Measurements from ENCODE around the gene PIGM. TPM values are rescaled to one million over a fixed set of nuclear protein-coding genes. Genes with fewer than 3 reads are reported as not detected.

PIGM gene
- total and polyA plus RNA-seq, 5 donors from 2014 or later = 3.6 to 5.5 (median 4.5) TPM

GRCh38 chr1:160075836-160076235 is 44.0 kb upstream of the PIGM start:
- Mint-ChIP-seq H3K27me3 (peaks cover 61% of the 10 kb centered on the region), H3K27ac (no peak overlapping the region), H3K4me1 (peaks cover 0 to 2% (median under 1%) of the 10 kb centered on the region in 4 donors), H3K36me3 (no peaks in the 10 kb centered on the region), H3K4me3 (no peak overlapping the region), H3K9me3 (peaks cover 0 to 4% (median 0%) of the 10 kb centered on the region in 7 donors)
- Histone ChIP-seq H3K27ac (ENCODE audit: insufficient read depth, low read length, poor library complexity, severe bottlenecking) (no peak overlapping the region), H3K4me3 (ENCODE audit: low read depth, low read length) (no peak overlapping the region), H3K27me3 (ENCODE audit: control insufficient read depth, insufficient read depth, low read length) (peaks cover 43% of the 10 kb centered on the region), H3K4me1 (ENCODE audit: control insufficient read depth, insufficient read depth, low read length, poor library complexity, severe bottlenecking) (peaks cover 3% of the 10 kb centered on the region), H3K36me3 (ENCODE audit: control insufficient read depth, insufficient read depth, low read length) (no peaks in the 10 kb centered on the region), H3K9me3 (ENCODE audit: control insufficient read depth in 2 of 2, low read length in 2 of 2) (no peaks in the 10 kb centered on the region)
- no peak for DNase-seq
- ATAC-seq (ENCODE audit: low read depth in 2 of 2) = no peak

- H3K4me3 Mint-ChIP-seq = no peak overlapping the region
- Histone ChIP-seq H3K4me1 (ENCODE audit: control insufficient read depth, insufficient read depth, low read length, poor library complexity, severe bottlenecking) (peaks cover 12% of the 10 kb centered on the region), H3K27me3 (ENCODE audit: control insufficient read depth, insufficient read depth, low read length) (peaks cover 33% of the 10 kb centered on the region), H3K36me3 (ENCODE audit: control insufficient read depth, insufficient read depth, low read length) (no peaks in the 10 kb centered on the region), H3K4me3 (ENCODE audit: low read depth, low read length) (no peak overlapping the region), H3K27ac (ENCODE audit: insufficient read depth, low read length, poor library complexity, severe bottlenecking) (no peak overlapping the region), H3K9me3 (ENCODE audit: control insufficient read depth in 2 of 2, low read length in 2 of 2) (no peaks in the 10 kb centered on the region)
- peaks cover 0 to 4% (median 0%) of the 10 kb centered on the region in 7 donors for H3K9me3 Mint-ChIP-seq
- peaks cover 0 to 9% (median 7%) of the 10 kb centered on the region in 4 donors for H3K4me1 Mint-ChIP-seq
- no peak for DNase-seq
- no peak for ATAC-seq (ENCODE audit: low read depth in 2 of 2)
- no peaks in the 10 kb centered on the region for H3K36me3 Mint-ChIP-seq
- H3K27me3 Mint-ChIP-seq = peaks cover 59% of the 10 kb centered on the region
- H3K27ac Mint-ChIP-seq = no peak overlapping the region
These were observed 43.1 kb upstream of the PIGM start for GRCh38 chr1:160074865-160075264.

GRCh38 chr1:160071289-160071688 is 39.5 kb upstream of the PIGM start:
- peaks cover 0 to 2% (median 0%) of the 10 kb centered on the region in 7 donors for H3K9me3 Mint-ChIP-seq
- H3K27me3 ChIP-seq (ENCODE audit: control insufficient read depth, insufficient read depth, low read length) = peaks cover 19% of the 10 kb centered on the region
- ATAC-seq (ENCODE audit: low read depth in 2 of 2) (no peak), DNase-seq (no peak)
- H3K27me3 Mint-ChIP-seq = peaks cover 60% of the 10 kb centered on the region
- H3K36me3 Mint-ChIP-seq = no peaks in the 10 kb centered on the region
- H3K27ac ChIP-seq (ENCODE audit: insufficient read depth, low read length, poor library complexity, severe bottlenecking) = no peak overlapping the region
- H3K4me1 ChIP-seq (ENCODE audit: control insufficient read depth, insufficient read depth, low read length, poor library complexity, severe bottlenecking) = peaks cover 14% of the 10 kb centered on the region
- H3K36me3 ChIP-seq (ENCODE audit: control insufficient read depth, insufficient read depth, low read length) = no peaks in the 10 kb centered on the region
- no peak overlapping the region for H3K27ac Mint-ChIP-seq
- no peaks in the 10 kb centered on the region for H3K9me3 ChIP-seq (ENCODE audit: control insufficient read depth in 2 of 2, low read length in 2 of 2)
- H3K4me1 Mint-ChIP-seq = peaks cover 0 to 14% (median 7%) of the 10 kb centered on the region in 4 donors
- no peak overlapping the region for H3K4me3 ChIP-seq (ENCODE audit: low read depth, low read length)
- H3K4me3 Mint-ChIP-seq = no peak overlapping the region

- Mint-ChIP-seq H3K27ac (peak overlapping the region in 2 of 3 donors; percentile 43 to 57), H3K9me3 (peaks cover 0 to under 1% (median 0%) of the 10 kb centered on the region in 7 donors), H3K27me3 (peaks cover 62% of the 10 kb centered on the region), H3K36me3 (no peaks in the 10 kb centered on the region), H3K4me1 (peaks cover 0 to 14% (median 7%) of the 10 kb centered on the region in 4 donors), H3K4me3 (peak overlapping the region; percentile 81 to 93 (median 89))
- Histone ChIP-seq H3K4me1 (ENCODE audit: control insufficient read depth, insufficient read depth, low read length, poor library complexity, severe bottlenecking) (peaks cover 14% of the 10 kb centered on the region), H3K4me3 (ENCODE audit: low read depth, low read length) (peak overlapping the region; percentile 42), H3K27me3 (ENCODE audit: control insufficient read depth, insufficient read depth, low read length) (peaks cover 17% of the 10 kb centered on the region), H3K27ac (ENCODE audit: insufficient read depth, low read length, poor library complexity, severe bottlenecking) (no peak overlapping the region), H3K9me3 (ENCODE audit: control insufficient read depth in 2 of 2, low read length in 2 of 2) (no peaks in the 10 kb centered on the region), H3K36me3 (ENCODE audit: control insufficient read depth, insufficient read depth, low read length) (no peaks in the 10 kb centered on the region)
- DNase-seq (peak; percentile 46 to 66 (median 59)), ATAC-seq (ENCODE audit: low read depth in 2 of 2) (peak; percentile 77 to 85)
These were observed 38.7 kb upstream of the PIGM start for GRCh38 chr1:160070243-160071163.

GRCh38 chr1:160069460-160070231 is 37.9 kb upstream of the PIGM start, which contains the start of gene KCNJ10:
TSS of gene KCNJ10 (minus strand) at chr1:160070160. CDS start at chr1:160042532, 27,628 bp downstream.
- DNase-seq = no peak
- Histone ChIP-seq H3K36me3 (ENCODE audit: control insufficient read depth, insufficient read depth, low read length) (no peaks in the 10 kb centered on the region), H3K9me3 (ENCODE audit: control insufficient read depth in 2 of 2, low read length in 2 of 2) (no peaks in the 10 kb centered on the region), H3K27me3 (ENCODE audit: control insufficient read depth, insufficient read depth, low read length) (peaks cover 17% of the 10 kb centered on the region), H3K4me3 (ENCODE audit: low read depth, low read length) (peak within 1 kb of the TSS; percentile 42), H3K4me1 (ENCODE audit: control insufficient read depth, insufficient read depth, low read length, poor library complexity, severe bottlenecking) (peaks cover 14% of the 10 kb centered on the region), H3K27ac (ENCODE audit: insufficient read depth, low read length, poor library complexity, severe bottlenecking) (no peak within 1 kb of the TSS)
- Mint-ChIP-seq H3K4me1 (peaks cover 0 to 14% (median 7%) of the 10 kb centered on the region in 4 donors), H3K36me3 (no peaks in the 10 kb centered on the region), H3K27me3 (peaks cover 66% of the 10 kb centered on the region), H3K4me3 (peak within 1 kb of the TSS; percentile 81 to 93 (median 90)), H3K27ac (peak within 1 kb of the TSS in 2 of 3 donors; percentile 43 to 57), H3K9me3 (no peaks in the 10 kb centered on the region)
- no peak for ATAC-seq (ENCODE audit: low read depth in 2 of 2)

- Histone ChIP-seq H3K27me3 (ENCODE audit: control insufficient read depth, insufficient read depth, low read length) (peaks cover 15% of the 10 kb centered on the region), H3K27ac (ENCODE audit: insufficient read depth, low read length, poor library complexity, severe bottlenecking) (no peak overlapping the region), H3K9me3 (ENCODE audit: control insufficient read depth in 2 of 2, low read length in 2 of 2) (no peaks in the 10 kb centered on the region), H3K4me1 (ENCODE audit: control insufficient read depth, insufficient read depth, low read length, poor library complexity, severe bottlenecking) (peaks cover 14% of the 10 kb centered on the region), H3K36me3 (ENCODE audit: control insufficient read depth, insufficient read depth, low read length) (no peaks in the 10 kb centered on the region), H3K4me3 (ENCODE audit: low read depth, low read length) (no peak overlapping the region)
- Mint-ChIP-seq H3K4me1 (peaks cover 0 to 14% (median 7%) of the 10 kb centered on the region in 4 donors), H3K27ac (no peak overlapping the region), H3K9me3 (no peaks in the 10 kb centered on the region), H3K36me3 (no peaks in the 10 kb centered on the region), H3K27me3 (peaks cover 66% of the 10 kb centered on the region), H3K4me3 (peak overlapping the region in 1 of 4 donors; percentile 30)
- no peak for ATAC-seq (ENCODE audit: low read depth in 2 of 2)
- no peak for DNase-seq
These were observed 36.4 kb upstream of the PIGM start for GRCh38 chr1:160068225-160068624.

GRCh38 chr1:160066829-160067745 is 35.3 kb upstream of the PIGM start:
- Histone ChIP-seq H3K27ac (ENCODE audit: insufficient read depth, low read length, poor library complexity, severe bottlenecking) (no peak overlapping the region), H3K36me3 (ENCODE audit: control insufficient read depth, insufficient read depth, low read length) (no peaks in the 10 kb centered on the region), H3K4me3 (ENCODE audit: low read depth, low read length) (no peak overlapping the region), H3K9me3 (ENCODE audit: control insufficient read depth in 2 of 2, low read length in 2 of 2) (no peaks in the 10 kb centered on the region), H3K27me3 (ENCODE audit: control insufficient read depth, insufficient read depth, low read length) (peaks cover 11% of the 10 kb centered on the region), H3K4me1 (ENCODE audit: control insufficient read depth, insufficient read depth, low read length, poor library complexity, severe bottlenecking) (peaks cover 14% of the 10 kb centered on the region)
- H3K4me1 Mint-ChIP-seq = peaks cover 0 to 14% (median 7%) of the 10 kb centered on the region in 4 donors
- DNase-seq (no peak), ATAC-seq (ENCODE audit: low read depth in 2 of 2) (no peak)
- peaks cover 58% of the 10 kb centered on the region for H3K27me3 Mint-ChIP-seq
- H3K4me3 Mint-ChIP-seq = no peak overlapping the region
- no peaks in the 10 kb centered on the region for H3K36me3 Mint-ChIP-seq
- no peaks in the 10 kb centered on the region for H3K9me3 Mint-ChIP-seq
- H3K27ac Mint-ChIP-seq = no peak overlapping the region
